ENCODE data around the gene ZMAT5.

Gene ZMAT5

DNA sequence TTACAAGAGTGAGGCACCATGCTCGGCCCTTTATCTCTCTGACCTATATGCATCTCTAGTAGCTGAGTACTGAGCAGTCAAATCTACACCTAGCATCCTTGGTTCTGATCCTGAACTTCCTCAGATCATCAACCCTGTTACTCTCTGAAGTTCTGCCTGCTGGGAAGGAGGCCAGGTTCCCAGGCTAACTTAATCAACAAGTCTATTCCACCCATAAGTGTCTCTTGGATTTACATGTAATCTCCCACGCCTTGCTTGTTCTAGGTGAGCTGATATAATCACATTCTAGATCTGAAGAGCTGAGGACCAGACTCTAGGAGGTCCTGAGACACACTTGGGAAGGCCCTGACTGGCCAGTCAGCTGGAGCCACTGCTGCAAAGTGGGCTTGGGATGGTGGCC, 24.9 kb downstream of the ZMAT5 start:
- no peak for ATAC-seq
- TF ChIP-seq ARNTL (CRISPR knock-in tag; IDR thresholded peaks at IDR 0.05; ENCODE audit: borderline replicate concordance, low read depth) = no peak

DNA sequence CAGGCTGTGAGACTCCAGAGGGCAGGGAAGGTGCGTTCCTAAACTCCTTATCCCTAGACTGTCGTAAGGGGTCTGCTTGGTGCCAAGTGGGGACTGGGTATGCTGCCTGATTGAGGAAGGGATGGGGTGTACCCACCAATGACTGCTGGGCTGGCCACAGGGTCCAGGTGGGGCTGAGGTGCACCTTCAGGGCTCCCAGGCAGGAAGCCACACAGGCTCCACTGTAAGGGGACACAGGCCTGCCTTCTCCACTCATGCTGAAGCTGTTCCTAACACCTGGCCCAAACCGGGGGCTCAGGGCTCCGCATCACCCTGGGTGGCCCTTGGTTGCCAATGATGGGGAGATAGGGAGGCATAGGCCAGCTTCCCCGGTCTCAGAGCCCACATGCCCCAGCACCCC, 26.6 kb downstream of the ZMAT5 start:
- no peak for TF ChIP-seq GLIS3 (CRISPR knock-in tag; IDR thresholded peaks at IDR 0.05)
- no peak for ATAC-seq

DNA sequence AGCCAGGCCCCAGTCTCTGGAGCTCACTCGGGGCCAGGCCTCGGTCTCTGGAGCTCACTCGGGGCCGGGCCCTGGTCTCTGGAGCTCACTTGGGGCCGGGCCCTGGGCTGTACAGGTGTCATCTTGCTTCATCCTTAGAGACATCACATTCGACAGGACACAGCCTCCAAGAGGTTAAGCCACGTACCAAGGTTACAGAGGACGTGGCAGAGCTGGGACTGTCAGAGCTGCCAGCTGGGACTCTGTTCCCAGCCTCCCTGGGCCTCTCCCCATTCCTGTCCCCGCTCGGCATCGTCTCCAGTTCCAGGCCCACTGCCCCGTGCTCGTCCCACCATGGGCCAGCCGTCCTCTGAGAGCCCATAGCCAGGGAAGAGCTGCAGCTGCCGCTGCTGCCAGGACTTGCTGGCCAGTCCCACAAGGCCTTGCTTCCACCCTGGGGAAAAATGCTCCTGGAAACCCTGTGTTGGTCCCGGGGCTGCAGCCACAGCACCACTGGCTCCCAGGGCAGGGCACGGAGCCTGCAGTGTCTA, 27.4 kb downstream of the ZMAT5 start:
- TF ChIP-seq ZFP30 (CRISPR knock-in tag; IDR thresholded peaks at IDR 0.05) = no peak
- TF ChIP-seq ZNF70 (CRISPR knock-in tag; IDR thresholded peaks at IDR 0.05) = no peak
- ATAC-seq = no peak

DNA sequence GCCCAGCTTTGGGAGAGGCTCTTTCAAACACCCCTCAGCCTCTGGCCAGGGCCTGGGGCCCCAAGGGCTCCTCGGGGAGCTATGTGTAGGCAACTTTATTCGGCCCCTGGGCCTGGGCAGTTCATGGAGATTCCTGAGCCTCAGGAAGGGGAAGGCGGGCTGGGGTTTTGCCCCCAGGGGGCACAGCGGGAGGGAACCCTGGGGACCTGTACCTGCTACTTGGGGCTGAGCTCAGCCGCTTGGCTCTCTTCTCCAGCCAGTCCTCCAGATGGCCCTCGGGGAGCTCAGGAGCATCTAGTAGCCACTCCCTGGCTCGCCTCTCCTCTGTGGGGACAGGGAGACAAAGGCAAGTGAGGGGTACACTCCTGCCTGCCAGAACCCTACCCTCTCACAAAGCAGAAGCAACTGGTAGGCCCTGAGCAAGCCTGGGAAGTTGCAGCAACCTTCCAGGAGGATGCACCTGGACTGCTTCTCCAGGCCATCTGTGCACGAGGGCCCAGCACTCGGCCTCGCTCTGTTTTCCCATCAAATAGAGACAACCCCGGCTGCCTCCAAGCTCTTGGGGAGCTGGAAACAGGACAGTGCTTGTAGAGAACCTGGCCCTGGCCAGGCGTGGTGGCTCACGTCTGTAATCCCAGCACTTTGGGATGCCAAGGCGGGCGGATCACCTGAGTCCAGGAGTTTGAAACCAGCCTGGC, 28.5 kb downstream of the ZMAT5 start:
- ATAC-seq = no peak
- TF ChIP-seq OSR1 (CRISPR knock-in tag; IDR thresholded peaks at IDR 0.05) (no peak), ESRRG (CRISPR knock-in tag; IDR thresholded peaks at IDR 0.05) (no peak), RARB (CRISPR knock-in tag; IDR thresholded peaks at IDR 0.05) (no peak), CSDC2 (CRISPR knock-in tag; IDR thresholded peaks at IDR 0.05) (no peak), ISL1 (CRISPR knock-in tag; IDR thresholded peaks at IDR 0.05) (no peak), ARNTL (CRISPR knock-in tag; IDR thresholded peaks at IDR 0.05; ENCODE audit: borderline replicate concordance, low read depth) (no peak), GLIS3 (CRISPR knock-in tag; IDR thresholded peaks at IDR 0.05) (no peak), ZNF565 (CRISPR knock-in tag; conservative IDR thresholded peaks at IDR 0.05; ENCODE audit: low read depth) (no peak), ZNF70 (CRISPR knock-in tag; IDR thresholded peaks at IDR 0.05) (no peak)
- TF ChIP-seq, protein P1, sequence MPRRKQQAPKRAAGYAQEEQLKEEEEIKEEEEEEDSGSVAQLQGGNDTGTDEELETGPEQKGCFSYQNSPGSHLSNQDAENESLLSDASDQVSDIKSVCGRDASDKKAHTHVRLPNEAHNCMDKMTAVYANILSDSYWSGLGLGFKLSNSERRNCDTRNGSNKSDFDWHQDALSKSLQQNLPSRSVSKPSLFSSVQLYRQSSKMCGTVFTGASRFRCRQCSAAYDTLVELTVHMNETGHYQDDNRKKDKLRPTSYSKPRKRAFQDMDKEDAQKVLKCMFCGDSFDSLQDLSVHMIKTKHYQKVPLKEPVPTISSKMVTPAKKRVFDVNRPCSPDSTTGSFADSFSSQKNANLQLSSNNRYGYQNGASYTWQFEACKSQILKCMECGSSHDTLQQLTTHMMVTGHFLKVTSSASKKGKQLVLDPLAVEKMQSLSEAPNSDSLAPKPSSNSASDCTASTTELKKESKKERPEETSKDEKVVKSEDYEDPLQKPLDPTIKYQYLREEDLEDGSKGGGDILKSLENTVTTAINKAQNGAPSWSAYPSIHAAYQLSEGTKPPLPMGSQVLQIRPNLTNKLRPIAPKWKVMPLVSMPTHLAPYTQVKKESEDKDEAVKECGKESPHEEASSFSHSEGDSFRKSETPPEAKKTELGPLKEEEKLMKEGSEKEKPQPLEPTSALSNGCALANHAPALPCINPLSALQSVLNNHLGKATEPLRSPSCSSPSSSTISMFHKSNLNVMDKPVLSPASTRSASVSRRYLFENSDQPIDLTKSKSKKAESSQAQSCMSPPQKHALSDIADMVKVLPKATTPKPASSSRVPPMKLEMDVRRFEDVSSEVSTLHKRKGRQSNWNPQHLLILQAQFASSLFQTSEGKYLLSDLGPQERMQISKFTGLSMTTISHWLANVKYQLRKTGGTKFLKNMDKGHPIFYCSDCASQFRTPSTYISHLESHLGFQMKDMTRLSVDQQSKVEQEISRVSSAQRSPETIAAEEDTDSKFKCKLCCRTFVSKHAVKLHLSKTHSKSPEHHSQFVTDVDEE (CRISPR knock-in tag; IDR thresholded peaks at IDR 0.05) = no peak
- TF ChIP-seq, protein P2, sequence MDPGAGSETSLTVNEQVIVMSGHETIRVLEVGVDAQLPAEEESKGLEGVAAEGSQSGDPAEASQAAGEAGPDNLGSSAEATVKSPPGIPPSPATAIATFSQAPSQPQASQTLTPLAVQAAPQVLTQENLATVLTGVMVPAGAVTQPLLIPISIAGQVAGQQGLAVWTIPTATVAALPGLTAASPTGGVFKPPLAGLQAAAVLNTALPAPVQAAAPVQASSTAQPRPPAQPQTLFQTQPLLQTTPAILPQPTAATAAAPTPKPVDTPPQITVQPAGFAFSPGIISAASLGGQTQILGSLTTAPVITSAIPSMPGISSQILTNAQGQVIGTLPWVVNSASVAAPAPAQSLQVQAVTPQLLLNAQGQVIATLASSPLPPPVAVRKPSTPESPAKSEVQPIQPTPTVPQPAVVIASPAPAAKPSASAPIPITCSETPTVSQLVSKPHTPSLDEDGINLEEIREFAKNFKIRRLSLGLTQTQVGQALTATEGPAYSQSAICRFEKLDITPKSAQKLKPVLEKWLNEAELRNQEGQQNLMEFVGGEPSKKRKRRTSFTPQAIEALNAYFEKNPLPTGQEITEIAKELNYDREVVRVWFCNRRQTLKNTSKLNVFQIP (CRISPR knock-in tag; IDR thresholded peaks at IDR 0.05; ENCODE audit: borderline replicate concordance, low read depth) = no peak
- TF ChIP-seq, protein P3, sequence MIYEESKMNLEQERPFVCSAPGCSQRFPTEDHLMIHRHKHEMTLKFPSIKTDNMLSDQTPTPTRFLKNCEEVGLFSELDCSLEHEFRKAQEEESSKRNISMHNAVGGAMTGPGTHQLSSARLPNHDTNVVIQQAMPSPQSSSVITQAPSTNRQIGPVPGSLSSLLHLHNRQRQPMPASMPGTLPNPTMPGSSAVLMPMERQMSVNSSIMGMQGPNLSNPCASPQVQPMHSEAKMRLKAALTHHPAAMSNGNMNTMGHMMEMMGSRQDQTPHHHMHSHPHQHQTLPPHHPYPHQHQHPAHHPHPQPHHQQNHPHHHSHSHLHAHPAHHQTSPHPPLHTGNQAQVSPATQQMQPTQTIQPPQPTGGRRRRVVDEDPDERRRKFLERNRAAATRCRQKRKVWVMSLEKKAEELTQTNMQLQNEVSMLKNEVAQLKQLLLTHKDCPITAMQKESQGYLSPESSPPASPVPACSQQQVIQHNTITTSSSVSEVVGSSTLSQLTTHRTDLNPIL (CRISPR knock-in tag; IDR thresholded peaks at IDR 0.05; ENCODE audit: low read depth) = no peak
- TF ChIP-seq, protein P4, sequence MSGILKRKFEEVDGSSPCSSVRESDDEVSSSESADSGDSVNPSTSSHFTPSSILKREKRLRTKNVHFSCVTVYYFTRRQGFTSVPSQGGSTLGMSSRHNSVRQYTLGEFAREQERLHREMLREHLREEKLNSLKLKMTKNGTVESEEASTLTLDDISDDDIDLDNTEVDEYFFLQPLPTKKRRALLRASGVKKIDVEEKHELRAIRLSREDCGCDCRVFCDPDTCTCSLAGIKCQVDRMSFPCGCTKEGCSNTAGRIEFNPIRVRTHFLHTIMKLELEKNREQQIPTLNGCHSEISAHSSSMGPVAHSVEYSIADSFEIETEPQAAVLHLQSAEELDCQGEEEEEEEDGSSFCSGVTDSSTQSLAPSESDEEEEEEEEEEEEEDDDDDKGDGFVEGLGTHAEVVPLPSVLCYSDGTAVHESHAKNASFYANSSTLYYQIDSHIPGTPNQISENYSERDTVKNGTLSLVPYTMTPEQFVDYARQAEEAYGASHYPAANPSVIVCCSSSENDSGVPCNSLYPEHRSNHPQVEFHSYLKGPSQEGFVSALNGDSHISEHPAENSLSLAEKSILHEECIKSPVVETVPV (CRISPR knock-in tag; IDR thresholded peaks at IDR 0.05) = no peak

DNA sequence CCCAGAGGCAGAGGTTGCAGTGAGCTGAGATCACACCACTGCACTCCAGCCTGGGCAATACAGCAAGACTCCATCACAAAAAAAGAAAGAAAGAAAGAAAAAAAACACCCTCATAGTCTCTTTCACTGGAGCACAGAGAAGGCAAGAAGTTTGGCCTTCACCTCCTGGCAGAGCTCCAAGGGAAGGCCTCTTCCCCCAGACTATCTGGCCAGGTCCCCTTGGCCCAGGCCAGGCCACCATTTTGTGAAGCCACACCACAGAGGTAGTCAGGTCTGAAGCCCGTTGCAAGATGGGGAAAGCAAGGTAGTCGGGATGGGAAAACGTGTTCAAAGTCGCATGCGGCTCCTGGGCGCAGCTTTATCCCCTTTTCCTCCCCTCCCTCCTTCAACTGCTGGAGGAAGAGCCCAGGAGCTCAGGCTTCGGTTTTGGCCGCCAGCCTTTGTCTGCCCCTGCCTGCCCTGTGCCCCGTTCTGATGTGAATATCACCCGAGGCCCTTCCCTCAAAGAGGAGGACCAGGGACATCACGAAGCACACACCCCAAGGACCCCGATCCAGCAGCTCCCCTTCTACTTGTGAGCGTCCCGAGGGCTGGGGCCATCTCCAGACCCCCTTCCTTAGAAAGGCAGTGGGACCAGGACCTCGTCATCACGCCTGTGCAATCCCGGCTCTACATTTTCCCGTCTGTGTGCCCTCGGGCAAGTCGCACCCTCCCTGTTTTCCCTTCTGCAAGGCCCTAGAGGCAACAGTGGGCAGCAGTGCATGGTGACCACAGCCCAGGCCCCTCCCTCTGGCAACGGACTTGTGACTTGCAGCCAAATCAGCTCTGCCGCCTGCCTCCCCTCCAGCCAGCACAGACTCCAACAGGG, 29.3 kb downstream of the ZMAT5 start:
- ATAC-seq = no peak
- TF ChIP-seq GLIS3 (CRISPR knock-in tag; IDR thresholded peaks at IDR 0.05) = no peak
- TF ChIP-seq CSDC2 (CRISPR knock-in tag; IDR thresholded peaks at IDR 0.05) = no peak
- TF ChIP-seq, protein P2 (CRISPR knock-in tag; IDR thresholded peaks at IDR 0.05; ENCODE audit: borderline replicate concordance, low read depth) = no peak
- no peak for TF ChIP-seq TCF4 (CRISPR knock-in tag; IDR thresholded peaks at IDR 0.05; ENCODE audit: borderline replicate concordance)
- TF ChIP-seq, protein P4 (CRISPR knock-in tag; IDR thresholded peaks at IDR 0.05) = no peak
- no peak for TF ChIP-seq ESRRG (CRISPR knock-in tag; IDR thresholded peaks at IDR 0.05)
- no peak for TF ChIP-seq ARNTL (CRISPR knock-in tag; IDR thresholded peaks at IDR 0.05; ENCODE audit: borderline replicate concordance, low read depth)
- TF ChIP-seq, protein P3 (CRISPR knock-in tag; IDR thresholded peaks at IDR 0.05; ENCODE audit: low read depth) = no peak
- no peak for TF ChIP-seq ZC3H10 (CRISPR knock-in tag; IDR thresholded peaks at IDR 0.05)
- no peak for TF ChIP-seq BACH2 (CRISPR knock-in tag; IDR thresholded peaks at IDR 0.05; ENCODE audit: borderline replicate concordance)

Data from SK-N-SH treated with all-trans-retinoic acid at 6 μM for 48 hours (cell line).